Stimulated activated CD8-positive, alpha-beta memory T cell treated with anti-CD3 and anti-CD28 coated beads, Interleukin-12 subunit alpha, Interleukin-12 subunit beta, amount 100 ng/mL, for 24 hours (primary cell): Measurements from ENCODE around the gene TLCD2.
"Not testable (repeated sequence)": the region's sequence is repeated elsewhere in the genome, so short reads cannot be mapped to it uniquely, and the experiment has no call there.

Source experiments
- DNase-seq: peaks from one replicate; pipeline ENCODE4 v3.0.0-alpha.2; 2020; ENCODE audit errors: extremely low read depth

The TLCD2 gene

GRCh38 chr17:1709971-1710806 lies at the start of gene TLCD2:
TLCD2 (minus strand) TSS chr17:1710377; CDS start chr17:1710242, 135 bp downstream.
- no peak for DNase-seq

- DNase-seq: no peak
Measured at GRCh38 chr17:1759529-1759928, 49.4 kb upstream of the TLCD2 start.

- no peak for DNase-seq
Measured at GRCh38 chr17:1758807-1759206, 48.6 kb upstream of the TLCD2 start.

- DNase-seq: no peak
Measured at GRCh38 chr17:1755827-1756262, 45.7 kb upstream of the TLCD2 start.

GRCh38 chr17:1755252-1755826 lies 45.2 kb upstream of the TLCD2 start:
- no peak for DNase-seq

- no peak for DNase-seq
Measured at GRCh38 chr17:1754430-1755112, 44.4 kb upstream of the TLCD2 start.

GRCh38 chr17:1753767-1754429 lies 43.7 kb upstream of the TLCD2 start:
- DNase-seq: no peak

- DNase-seq: no peak
Measured at GRCh38 chr17:1752425-1753262, 42.5 kb upstream of the TLCD2 start.

- no peak for DNase-seq
Measured at GRCh38 chr17:1750628-1751027, 40.5 kb upstream of the TLCD2 start.

GRCh38 chr17:1746975-1747543 lies 36.9 kb upstream of the TLCD2 start:
- DNase-seq: no peak

- no peak for DNase-seq
Measured at GRCh38 chr17:1745513-1746020, 35.4 kb upstream of the TLCD2 start.

GRCh38 chr17:1744551-1745512 lies 34.7 kb upstream of the TLCD2 start:
- no peak for DNase-seq

- DNase-seq: no peak
Measured at GRCh38 chr17:1743088-1743439, 32.9 kb upstream of the TLCD2 start.

- DNase-seq: no peak
Measured at GRCh38 chr17:1742371-1743087, 32.4 kb upstream of the TLCD2 start, which contains the start of gene SERPINF2. SERPINF2 (plus strand) TSS chr17:1742871; CDS start chr17:1744996, 2,125 bp downstream.

GRCh38 chr17:1741899-1742298 lies 31.7 kb upstream of the TLCD2 start:
- not testable (repeated sequence) for DNase-seq

- no peak for DNase-seq
Measured at GRCh38 chr17:1737531-1738291, 27.5 kb upstream of the TLCD2 start.

GRCh38 chr17:1736348-1737281 lies 26.4 kb upstream of the TLCD2 start:
- no peak for DNase-seq
